Psoas muscle (tissue), 8 donors: ENCODE results near the gene TP53I13. TPM values are rescaled to one million over a fixed set of nuclear protein-coding genes. Genes with fewer than 3 reads are reported as not detected.

Experiments
- ATAC-seq, 4 donors: fragments of 200-7000 bp; cut with Tn5 transposase; one replicate each; pipeline ENCODE4 v1.9.1; 2020; ENCODE audit warnings: moderate library complexity in 3 of 4, mild to moderate bottlenecking in 2 of 4
- DNase-seq, 2 donors: peaks; one replicate each; pipeline ENCODE4 v3.0.0-alpha.2; 2020
- H3K27ac ChIP-seq: fragments of 200-600 bp; one replicate; pipeline ENCODE4 v1.8.0; 2022
- H3K27me3 ChIP-seq, 3 donors: fragments of 200-600 bp in 1 of 3; one replicate each; pipeline versions ENCODE4 v1.6.1 to v1.8.0; 2013 to 2022; ENCODE audit warnings: low read length in 2 of 3, mild to moderate bottlenecking in 2 of 3, moderate library complexity in 1 of 3; ENCODE audit not compliant: insufficient read depth in 3 of 3
- H3K36me3 ChIP-seq, 2 donors: fragments of 200-600 bp in 1 of 2; one replicate each; pipeline versions ENCODE4 v1.6.1 to v1.8.0; 2013 to 2022; ENCODE audit warnings: low read depth in 1 of 2, mild to moderate bottlenecking in 1 of 2, moderate library complexity in 1 of 2; ENCODE audit not compliant: insufficient read depth in 1 of 2
- H3K4me1 ChIP-seq: fragments of 200-600 bp; one replicate; pipeline ENCODE4 v1.8.0; 2022
- H3K4me3 ChIP-seq: fragments of 200-600 bp; one replicate; pipeline ENCODE4 v1.8.0; 2022; ENCODE audit warnings: mild to moderate bottlenecking
- H3K9me3 ChIP-seq: fragments of 200-600 bp; one replicate; pipeline ENCODE4 v1.8.0; 2022
- WGBS, 3 donors: extraction: QIAGEN DNeasy Blood & Tissue Kit; methylation state at CpG; one replicate each; pipeline versions ENCODE4 v1.1.6 to v1.1.7; 2013; 5-methylcytosine and 5-hydroxymethylcytosine counted together
- intact Hi-C, 2 donors: fragments of 100-400 bp; cut with DNase I; formaldehyde crosslinking; loops; one replicate each; pipeline versions ENCODE4 v1.11.0 to v1.14.2; 2022
- polyA plus RNA-seq, 3 donors: library from polyadenylated mRNA; stranded (reverse); fragments of 200-250 nt; gene quantifications; one replicate each; pipeline ENCODE4 v1.2.3, GENCODE V29; 2013
- total RNA-seq, 4 donors: library from RNA; stranded (reverse); fragmentation: NEBNext Ultra II Directional in 2 of 4; extraction: Animal tissue kit (Norgen Biotek cat#: 25700) in 2 of 4; gene quantifications; one replicate each; pipeline versions ENCODE4 v1.2.1 to v1.2.4, GENCODE V29; 2021 to 2023
- TF ChIP-seq, protein P1 (sequence below): fragments of 200-600 bp; IDR thresholded peaks from one replicate; pipeline ENCODE4 v1.8.0; 2022; ENCODE audit warnings: antibody characterized with exemption
- donor health status: healthy with polysubstance abuse.
- donor health status: DM: no; HTN: no; CAD: no; lungs with moderate emphysema.
- donor health status: Bipolar disorder and iron deficiency.
- donor health status: healthy.
- donor health status: DM: yes; HTN: yes; CAD: no.
- donor health status: DM: no; HTN: no; CAD: no.
- donor health status: DM: no; HTN: no; CAD: no.
- donor health status: DM: yes; HTN: yes; CAD: no.

The TP53I13 gene
- total and polyA plus RNA-seq, 7 donors = 13.3 to 46.1 (median 20.9) TPM

DNA sequence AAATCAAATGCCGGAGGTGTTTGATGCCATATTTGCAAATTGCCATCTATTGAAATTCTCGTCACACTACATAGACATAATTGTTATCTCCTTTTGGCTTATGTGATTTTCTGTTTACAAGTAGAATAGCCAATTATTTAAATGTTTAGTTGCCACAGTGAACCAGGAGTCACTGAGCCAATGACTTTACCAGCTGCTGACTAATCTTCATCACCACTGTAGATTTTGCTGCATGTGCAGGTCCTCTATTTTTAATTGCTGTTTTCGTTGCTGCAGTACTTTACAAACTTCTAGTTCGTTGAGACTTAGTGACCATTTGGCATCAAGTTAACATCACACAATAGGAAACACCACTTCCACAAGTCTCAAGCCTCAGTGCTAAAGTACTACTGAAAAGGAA is 24.4 kb upstream of the TP53I13 start:
- no peak overlapping the region for H3K4me3 ChIP-seq
- no peak for ATAC-seq
- H3K36me3 ChIP-seq = peaks cover 6 to 67% of the 10 kb centered on the region in 2 donors
- DNase-seq = no peak
- H3K27me3 ChIP-seq = no peaks in the 10 kb centered on the region
- TF ChIP-seq, protein P1, sequence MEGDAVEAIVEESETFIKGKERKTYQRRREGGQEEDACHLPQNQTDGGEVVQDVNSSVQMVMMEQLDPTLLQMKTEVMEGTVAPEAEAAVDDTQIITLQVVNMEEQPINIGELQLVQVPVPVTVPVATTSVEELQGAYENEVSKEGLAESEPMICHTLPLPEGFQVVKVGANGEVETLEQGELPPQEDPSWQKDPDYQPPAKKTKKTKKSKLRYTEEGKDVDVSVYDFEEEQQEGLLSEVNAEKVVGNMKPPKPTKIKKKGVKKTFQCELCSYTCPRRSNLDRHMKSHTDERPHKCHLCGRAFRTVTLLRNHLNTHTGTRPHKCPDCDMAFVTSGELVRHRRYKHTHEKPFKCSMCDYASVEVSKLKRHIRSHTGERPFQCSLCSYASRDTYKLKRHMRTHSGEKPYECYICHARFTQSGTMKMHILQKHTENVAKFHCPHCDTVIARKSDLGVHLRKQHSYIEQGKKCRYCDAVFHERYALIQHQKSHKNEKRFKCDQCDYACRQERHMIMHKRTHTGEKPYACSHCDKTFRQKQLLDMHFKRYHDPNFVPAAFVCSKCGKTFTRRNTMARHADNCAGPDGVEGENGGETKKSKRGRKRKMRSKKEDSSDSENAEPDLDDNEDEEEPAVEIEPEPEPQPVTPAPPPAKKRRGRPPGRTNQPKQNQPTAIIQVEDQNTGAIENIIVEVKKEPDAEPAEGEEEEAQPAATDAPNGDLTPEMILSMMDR = no peak
- H3K27ac ChIP-seq = no peak overlapping the region
- WGBS, 3 donors = 73 to 83% (median 76%) methylated on average over 4 of the region's 4 CpGs
- H3K4me1 ChIP-seq = no peaks in the 10 kb centered on the region
- no peaks in the 10 kb centered on the region for H3K9me3 ChIP-seq
- intact Hi-C loops = no loop called here

DNA sequence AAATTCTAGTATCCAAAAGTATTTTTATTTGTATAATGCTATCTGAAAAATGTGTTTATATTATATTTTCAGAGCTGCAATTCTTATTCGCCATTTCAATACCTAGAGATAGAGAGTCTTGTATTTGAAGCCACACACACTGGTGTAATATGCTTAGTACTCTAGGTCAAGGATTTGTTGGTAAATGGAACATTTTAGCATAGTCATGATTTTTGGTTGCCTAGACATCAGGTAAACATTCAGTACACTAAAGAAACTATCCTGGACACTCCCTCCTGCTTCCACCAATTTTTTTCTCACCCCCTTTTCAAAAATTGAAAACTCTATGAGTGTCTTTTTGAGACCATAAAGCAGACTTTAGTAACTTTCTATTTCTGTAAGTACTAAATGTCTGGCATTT is 22.4 kb upstream of the TP53I13 start:
- H3K4me1 ChIP-seq = no peaks in the 10 kb centered on the region
- no peak overlapping the region for H3K27ac ChIP-seq
- intact Hi-C loops = no loop called here
- no peaks in the 10 kb centered on the region for H3K9me3 ChIP-seq
- no peak overlapping the region for H3K4me3 ChIP-seq
- TF ChIP-seq, protein P1 = no peak
- DNase-seq = no peak
- 95 to 100% (median 97%) methylated on average over 1 of the region's 1 CpG for WGBS, 3 donors
- no peak for ATAC-seq
- peaks cover 6 to 58% of the 10 kb centered on the region in 2 donors for H3K36me3 ChIP-seq
- no peaks in the 10 kb centered on the region for H3K27me3 ChIP-seq

DNA sequence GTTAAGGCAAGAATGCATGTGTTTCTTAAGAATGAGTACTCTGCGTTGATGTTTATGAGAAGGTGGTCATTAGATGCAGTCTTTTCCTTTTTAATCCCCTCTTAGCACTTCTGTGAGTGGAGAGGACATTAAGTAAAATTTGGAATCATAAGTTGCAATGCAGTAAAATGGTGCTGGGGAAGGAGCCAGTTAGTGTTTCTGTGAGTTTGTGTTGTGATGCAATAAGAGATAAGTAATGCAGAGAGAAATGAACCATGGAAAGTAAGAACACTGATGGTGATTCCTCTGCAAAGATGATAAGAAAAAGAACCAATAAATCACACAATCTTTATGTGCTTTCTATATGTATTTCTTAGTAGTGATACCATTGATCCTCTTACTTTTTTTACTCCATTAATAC is 21.7 kb upstream of the TP53I13 start:
- H3K27ac ChIP-seq = no peak overlapping the region
- DNase-seq (no peak), ATAC-seq (no peak)
- peaks cover 6 to 51% of the 10 kb centered on the region in 2 donors for H3K36me3 ChIP-seq
- no peaks in the 10 kb centered on the region for H3K9me3 ChIP-seq
- H3K27me3 ChIP-seq = no peaks in the 10 kb centered on the region
- intact Hi-C loops = no loop called here
- 87 to 91% (median 91%) methylated on average over 1 of the region's 1 CpG for WGBS, 3 donors
- TF ChIP-seq, protein P1 = no peak
- no peak overlapping the region for H3K4me3 ChIP-seq
- no peaks in the 10 kb centered on the region for H3K4me1 ChIP-seq

DNA sequence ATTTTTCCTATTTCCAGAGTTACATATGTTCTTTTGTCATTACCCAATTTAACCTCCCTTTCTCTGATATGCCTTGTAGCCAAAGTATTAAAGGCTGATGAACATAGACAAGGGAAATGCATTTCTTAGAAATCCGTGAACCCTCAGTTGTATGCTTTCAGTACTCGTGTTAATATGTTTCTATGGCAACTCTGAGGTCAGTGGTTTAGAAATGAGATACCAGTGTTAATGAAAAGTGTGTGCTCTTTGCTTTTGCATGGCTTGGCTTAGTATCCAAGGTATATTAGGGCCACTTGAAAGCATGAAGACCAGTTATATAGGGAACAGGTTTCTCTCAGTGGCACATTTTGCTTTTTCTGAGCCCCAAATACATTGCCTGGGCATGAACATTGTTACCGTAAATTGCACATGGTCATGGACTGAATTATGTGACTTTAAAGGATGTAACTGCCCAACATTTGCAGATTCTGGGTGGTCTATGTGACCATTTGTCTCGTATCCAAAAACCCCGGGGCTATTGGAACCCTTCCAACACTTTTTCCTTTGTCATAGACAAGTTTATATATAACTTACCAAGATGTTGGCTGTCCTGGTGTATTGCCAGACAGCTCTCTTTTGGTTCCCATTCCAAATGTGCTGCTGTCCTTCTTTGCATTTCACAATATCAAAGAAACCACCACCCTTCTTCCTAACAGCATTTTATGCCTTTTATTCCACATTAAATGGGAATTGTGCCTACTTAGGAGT is 19.2 kb upstream of the TP53I13 start:
- WGBS, 3 donors = 23 to 34% (median 31%) methylated on average over 5 of the region's 5 CpGs
- no peaks in the 10 kb centered on the region for H3K9me3 ChIP-seq
- TF ChIP-seq, protein P1 = no peak
- no peak for DNase-seq
- no peaks in the 10 kb centered on the region for H3K27me3 ChIP-seq
- no peak overlapping the region for H3K4me3 ChIP-seq
- ATAC-seq = peak in 1 of 4 donors; percentile 60
- no peaks in the 10 kb centered on the region for H3K4me1 ChIP-seq
- peaks cover 0 to 25% of the 10 kb centered on the region in 2 donors for H3K36me3 ChIP-seq
- intact Hi-C loops = no loop called here
- H3K27ac ChIP-seq = no peak overlapping the region

DNA sequence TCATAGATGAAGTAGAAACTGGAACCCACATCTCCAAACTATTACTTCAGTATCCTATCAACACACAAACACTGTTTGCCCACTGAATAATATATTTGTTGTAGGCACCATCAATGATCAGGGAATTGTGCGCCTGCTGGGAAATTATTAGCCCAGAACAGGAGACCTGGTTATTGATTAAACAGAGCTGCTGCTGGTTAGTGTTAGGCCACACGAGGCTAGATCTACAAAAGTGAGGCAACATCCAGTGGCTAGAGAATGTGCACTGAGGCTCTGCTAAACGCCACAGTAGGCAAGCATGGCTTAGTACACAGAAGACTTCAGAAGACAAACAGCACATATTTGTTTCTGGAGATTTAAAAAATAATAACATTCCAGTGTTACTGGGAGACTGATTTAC is 12.7 kb upstream of the TP53I13 start:
- Histone ChIP-seq H3K4me1 (no peaks in the 10 kb centered on the region), H3K36me3 (no peaks in the 10 kb centered on the region), H3K27me3 (no peaks in the 10 kb centered on the region), H3K9me3 (no peaks in the 10 kb centered on the region), H3K4me3 (no peak overlapping the region), H3K27ac (no peak overlapping the region)
- ATAC-seq (no peak), DNase-seq (no peak)
- WGBS, 3 donors = 72 to 81% (median 77%) methylated on average over 3 of the region's 3 CpGs
- intact Hi-C loops = no loop called here
- TF ChIP-seq, protein P1 = no peak
